GM21576 (cell line): ENCODE measurements around the gene GYG2.

ENCODE experiments used
- ATAC-seq: cut with Tn5 transposase; IDR thresholded peaks from one replicate; pipeline ENCODE4 v1.9.1; 2021; ENCODE audit warnings: mild to moderate bottlenecking, moderate library complexity; ENCODE audit not compliant: unreplicated experiment

Gene GYG2

DNA sequence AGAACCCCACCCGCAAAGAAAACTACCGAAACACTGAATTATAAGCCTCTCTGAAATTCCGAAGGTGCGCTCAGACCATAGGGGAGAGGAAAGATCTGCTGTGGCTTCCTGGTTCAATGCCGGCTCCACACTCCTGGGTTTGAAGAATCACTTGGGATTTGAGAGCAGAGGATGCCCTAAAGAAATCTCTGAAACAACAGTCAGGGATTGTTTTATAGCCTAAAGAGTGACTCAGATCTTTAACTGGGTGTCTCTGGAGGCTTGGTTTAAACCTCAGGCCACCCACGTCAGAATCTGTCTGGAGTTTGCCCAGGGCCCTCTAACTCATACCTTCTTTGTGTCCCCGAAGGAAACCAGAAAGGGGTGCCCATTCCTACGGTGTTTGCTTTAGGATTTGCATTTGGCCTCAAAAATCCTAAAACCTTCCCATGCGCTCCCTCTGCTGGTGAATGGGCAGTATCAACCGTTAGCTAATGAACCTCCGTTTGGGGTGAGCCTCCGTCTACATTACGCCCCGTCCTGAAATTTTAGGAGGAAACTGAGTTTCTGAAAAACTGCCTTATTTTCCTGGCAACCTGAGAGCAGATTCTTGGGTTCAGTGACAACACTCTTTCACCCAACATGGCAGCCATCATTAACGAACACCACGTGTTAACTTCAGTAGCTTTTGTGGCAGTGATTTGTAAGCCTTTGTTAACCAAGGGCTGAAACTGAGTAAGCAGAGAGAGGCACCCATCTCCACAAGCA, 16.4 kb upstream of the GYG2 start:
- peak; percentile 81 for ATAC-seq

DNA sequence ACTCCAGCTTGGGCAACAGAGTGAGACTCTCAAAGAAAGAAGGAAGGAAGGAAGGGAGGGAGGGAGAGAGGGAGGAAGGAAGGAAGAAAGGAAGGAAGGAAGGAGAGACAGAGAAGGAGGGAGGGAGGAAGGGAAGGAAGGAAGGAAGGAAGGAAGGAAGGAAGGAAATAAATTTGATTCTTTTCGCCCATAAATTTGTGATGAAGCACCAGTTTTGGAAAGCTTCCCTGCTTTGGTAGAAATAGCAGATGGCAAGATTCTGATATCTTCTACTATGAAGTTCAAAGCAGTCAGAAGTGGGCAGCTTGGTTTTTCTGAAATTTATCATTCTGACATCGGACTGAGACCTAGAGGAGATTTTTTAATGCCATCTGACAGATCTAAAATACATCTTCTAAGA, 11.7 kb upstream of the GYG2 start:
- ATAC-seq: no peak

DNA sequence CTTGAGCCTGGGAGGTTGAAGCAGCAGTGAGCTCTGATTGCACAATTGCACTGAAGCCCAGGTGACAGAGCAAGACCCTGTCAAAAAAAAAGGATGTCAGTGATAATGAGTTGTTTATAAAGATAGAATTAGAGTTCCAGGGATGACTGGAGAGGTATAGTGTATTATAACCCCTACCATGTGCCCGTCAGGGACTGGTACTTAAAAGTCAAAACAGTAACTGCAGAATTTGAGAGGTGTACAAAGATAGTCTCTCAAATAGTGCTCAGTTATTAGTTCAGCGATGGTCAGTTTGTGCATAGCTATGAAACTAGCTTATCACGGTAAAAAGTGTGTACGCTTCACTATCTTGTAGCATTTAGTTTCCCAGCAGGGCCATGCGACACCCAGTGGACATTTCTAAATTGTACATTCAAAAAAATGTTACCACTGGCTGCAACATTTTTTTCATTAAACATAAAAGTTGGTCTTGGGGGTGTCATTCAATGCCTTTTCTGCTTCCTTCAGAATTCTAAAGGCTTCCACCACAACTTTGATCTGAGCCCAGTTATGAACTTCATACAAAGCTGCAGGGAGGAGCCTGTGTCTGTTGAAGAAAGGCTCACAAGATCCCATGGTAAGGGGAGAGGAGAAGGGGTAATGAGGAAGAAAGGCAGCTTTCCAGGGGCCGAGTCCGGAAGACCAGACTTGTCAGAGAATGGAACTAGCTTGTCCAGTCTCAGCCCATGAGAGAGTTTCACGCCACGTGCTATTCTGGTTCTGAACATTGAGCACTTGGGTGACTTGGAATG, 9.2 kb upstream of the GYG2 start:
- no peak for ATAC-seq

DNA sequence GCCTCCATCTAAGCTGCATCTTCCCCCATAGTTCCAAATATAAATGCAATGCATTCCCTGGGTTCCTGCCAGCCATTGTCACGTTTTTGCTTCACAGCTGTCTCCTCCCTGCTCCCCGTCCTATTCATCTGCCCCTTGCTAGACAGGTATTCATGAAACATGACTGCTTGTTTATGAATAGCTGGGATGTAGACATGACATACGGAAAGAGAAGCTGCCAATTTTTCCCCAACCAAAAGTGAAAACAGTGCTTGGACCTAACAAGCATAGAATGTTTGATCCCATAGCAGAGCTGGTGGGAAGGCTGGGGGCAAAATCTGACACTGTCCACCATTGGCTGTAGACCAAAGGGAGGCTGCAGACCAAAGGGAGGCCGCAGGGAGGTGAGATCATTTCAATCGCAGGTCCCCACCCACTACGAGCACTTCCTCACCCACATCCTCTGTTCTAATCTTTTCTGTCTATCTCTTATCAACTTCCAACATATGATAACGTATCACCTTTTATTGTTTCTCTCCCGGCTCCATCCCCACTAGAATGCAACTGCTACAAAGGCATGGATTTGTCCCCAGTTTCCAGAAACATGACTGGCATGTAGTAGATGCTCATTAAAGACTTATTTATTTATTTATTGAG, 8.5 kb upstream of the GYG2 start:
- ATAC-seq: no peak

DNA sequence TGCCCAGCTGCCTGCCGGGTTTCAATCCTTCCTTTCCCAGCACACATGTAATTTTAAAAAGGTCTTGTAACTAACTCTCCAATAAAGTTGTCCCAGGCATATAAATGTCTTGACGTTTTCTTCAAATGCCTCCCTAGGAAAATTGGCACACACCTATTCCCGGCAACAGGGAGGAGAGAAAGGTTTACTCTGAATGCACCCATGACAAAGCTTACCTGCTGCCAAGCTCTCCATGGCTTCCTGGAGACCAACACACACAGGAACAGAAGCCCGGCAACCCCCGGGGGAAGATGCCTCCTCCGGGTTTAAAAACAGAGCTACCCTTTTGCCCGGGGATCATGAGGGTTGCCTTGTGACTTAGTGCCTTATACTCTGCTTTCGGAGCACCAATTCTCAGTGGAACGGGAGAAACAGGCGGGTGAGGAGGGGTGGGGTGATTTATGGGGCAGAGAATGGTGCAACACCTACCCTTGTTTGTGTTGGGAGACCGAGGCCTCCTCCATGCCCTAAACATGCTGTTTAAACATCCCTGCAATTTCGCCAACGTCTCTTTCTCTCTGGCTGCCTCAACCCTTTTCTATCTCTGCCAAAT, 4.8 kb upstream of the GYG2 start:
- no peak for ATAC-seq

DNA sequence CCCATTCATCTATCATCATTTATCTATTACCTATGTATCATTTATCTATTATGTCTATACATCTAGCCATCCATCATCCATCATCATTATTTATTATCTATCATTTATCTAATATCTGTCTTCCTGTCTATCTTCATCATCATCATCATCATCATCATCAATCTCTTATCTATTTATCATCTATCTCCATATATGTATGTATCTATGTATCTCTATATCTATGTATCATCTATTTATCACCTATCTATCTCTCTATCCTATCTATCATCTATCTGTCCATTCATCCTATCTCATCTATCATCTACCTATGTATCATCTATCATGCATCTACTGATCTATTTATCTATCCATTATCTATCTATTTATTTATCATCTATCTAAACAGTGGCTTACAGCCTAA, 3.8 kb upstream of the GYG2 start:
- no peak for ATAC-seq

DNA sequence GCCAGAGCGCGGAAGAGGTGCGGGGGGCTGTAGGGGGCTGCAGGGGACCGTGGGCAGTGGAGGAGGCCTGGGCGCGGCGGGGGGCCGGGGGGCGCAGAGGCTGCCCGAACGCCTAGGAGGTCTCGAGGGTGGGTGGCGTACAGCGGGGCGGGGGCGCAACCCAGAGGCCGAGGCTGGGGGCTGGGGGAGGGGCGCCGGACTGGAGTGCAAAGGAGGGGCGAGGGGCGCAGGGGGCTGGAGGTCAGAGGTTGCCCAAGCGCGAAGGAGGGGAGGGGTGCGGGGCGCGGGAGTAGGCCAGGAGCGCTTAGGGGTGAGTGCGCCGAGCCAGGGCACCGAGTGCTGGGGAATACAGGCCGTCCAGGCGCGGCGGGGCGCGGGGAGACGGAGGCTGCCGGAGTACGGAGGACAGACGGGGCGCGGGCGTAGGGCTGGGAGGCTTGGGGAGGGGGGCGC, 255 bp downstream of the GYG2 start:
- no peak for ATAC-seq

DNA sequence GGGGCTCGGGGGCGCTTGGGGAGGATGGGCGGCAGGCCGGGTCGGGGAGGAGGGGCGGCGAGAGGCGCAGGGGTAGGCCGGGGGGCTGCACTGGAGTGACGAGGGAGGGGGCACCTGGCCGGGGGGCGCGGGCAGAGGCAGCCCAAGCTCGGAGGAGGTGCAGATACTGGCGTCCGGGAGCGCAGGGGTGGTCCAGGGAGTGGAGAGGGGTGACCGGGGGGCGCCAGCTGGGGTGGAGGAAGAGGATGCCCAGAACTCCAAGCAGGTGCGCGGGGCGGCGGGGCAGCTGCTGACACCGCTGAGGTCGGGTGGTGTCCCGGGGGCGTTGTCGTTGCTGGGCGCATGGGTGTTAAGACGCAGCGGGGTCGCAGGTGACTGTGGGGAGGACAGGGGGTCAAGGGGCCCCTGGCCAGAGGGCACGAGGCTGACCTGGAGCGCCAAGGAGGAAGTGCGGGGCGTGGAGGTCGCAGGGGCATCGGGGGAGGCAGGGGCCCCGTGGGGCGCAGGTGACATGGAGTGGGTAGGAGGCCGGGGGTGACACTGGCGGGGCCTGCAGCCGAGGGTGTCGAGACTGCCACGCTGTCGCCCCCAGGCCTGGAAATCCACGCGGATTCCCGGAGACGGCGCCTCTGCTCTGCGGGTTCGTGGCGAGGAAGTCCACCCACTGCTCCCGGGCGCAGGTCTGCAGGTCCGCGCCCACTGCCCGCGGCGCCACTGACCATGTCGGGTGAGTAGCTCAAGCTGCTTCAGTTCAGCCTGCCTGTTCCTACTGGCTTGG, 928 bp downstream of the GYG2 start:
- no peak for ATAC-seq

DNA sequence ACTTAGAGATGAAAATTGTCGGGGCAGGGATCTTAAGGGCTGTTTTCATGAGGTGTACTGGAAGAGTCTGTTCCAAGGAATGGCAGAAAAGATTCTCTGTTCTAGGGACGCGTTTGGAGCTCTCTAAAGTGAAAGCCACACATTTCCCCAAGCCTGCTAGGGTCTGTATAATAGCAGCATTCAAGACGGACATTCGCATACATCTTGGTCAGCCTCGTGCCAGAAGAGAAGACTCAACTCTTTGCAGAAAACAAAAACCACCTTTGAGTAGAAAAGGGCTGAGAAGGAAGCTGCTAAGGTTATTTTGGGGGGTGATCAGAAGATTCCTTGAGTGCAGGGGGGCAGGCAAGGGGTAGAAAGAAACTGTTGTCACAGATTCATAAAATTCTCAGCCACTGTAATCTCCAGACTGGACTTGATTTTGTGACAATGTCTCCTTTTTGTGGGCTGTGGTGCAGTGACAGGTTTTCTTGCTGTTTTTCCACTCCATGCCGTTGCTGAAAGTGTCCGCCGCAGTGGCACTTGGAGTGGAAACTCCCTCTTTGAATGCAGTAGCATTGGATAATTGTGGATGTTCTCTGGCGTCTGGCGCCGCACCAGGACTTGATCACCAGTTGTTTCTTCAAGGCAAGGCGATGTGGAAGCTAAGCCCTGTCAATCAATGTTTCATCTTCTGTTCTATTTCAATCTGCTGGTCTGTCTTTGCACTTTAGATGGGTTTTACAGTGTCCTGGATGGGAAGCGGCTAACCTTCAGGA, 2.9 kb downstream of the GYG2 start:
- no peak for ATAC-seq

DNA sequence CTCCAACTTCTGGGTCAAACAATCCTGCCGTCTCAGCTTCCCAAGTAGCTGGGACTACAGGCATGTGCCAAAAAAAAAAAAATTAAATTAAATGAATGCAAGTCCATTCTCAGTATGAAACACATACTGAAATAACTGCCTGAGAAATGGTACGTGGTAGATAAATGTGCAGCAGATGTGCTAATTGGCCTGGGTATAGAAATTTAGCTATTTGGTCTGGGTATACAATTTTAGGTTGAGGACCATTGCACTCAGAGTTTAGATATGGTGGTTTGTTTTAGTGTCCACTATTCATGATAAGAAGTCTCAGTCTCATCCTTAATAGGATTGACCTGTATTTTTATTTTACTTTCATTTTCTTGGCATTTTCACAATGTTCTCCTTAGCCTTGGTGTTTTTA, 9.2 kb downstream of the GYG2 start:
- no peak for ATAC-seq

DNA sequence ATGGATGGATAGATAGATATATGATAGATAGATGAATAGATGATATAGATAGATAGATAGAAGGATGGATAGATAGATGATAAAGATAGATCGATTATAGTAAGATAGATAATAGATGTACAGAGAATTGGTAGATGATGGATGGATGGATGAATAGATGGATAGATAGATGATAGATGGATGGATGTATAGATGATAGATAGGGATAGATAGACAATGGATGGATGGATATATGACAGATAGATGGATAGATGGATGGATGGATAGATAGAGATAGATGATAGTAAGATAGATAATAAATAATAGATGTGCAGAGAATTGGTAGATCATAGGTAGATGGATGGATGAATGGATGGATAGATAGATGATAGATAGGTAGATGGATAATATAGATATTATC, 12.2 kb downstream of the GYG2 start:
- ATAC-seq: no peak

DNA sequence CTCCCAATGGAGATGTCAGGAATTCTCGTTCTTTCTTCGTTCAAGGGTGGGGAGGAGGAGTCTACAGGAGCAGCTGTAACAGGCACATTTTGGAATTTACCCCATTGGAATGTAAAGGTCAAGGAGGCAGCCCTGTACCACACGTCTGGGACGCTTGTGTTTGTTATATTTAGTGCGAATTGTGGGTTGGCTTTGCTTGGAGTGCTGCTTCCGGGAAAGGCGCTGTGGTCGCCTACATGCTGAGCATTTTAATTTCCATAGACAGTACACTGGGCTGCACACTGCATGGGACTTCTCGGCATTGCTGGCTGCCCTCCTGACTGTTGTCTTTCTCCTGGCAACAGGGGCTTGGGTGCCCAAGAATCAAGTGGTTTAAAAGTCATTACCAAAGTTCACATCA, 12.8 kb downstream of the GYG2 start:
- no peak for ATAC-seq

DNA sequence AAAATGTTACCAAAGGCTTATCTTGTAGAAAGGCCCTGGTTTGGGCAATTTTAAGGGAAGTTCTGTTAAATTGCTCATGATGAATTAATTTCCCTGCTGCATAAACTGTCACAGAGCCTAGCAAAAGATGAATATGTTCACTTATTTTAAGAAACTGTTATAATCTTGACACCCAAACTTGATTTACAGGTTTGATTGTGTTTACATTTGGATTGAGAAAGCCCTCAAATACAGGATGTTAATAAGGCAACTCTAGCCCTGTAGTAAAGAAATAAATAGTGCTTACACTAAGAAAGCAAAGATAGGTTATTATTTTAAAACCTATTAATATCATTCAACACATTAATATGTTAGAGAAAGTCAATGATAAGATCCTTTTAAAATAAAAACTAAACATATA, 18.3 kb downstream of the GYG2 start:
- ATAC-seq: no peak

DNA sequence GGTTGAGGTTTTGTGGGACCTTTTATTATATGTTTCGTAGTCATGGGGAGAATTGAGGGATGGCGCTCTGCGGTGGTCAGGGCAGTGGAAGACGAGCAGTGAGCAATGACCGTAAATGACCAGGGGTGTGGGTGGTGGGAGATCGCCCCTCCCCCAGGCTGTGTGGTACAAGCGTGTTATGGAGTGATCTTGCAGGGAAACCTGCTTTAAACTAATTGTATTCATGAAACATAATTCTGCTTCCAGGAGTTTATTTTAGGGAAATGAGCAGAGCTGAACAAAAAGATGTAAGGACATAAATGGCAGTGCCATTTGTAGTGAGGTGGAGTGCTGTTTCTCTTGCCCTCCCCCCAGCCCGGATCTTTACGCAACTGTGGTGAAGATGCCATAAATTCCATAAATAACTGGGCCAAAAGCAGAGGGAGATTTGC, 20.2 kb downstream of the GYG2 start:
- ATAC-seq: no peak

DNA sequence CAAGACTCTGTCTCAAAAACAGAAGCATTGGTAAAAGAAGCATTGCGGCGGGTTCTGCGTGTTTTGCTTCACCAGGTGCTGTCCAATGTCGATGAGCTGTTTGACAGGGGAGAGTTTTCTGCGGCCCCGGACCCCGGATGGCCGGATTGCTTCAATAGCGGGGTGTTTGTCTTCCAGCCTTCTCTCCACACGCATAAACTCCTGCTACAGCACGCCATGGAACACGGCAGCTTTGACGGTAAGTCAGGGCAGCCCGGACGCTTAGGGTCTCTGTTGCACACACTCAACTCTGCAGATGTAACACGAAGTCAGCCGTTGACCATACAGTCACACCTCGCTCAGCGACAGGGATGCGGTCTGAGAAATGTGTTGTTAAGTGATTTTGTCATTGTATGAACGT, 26.2 kb downstream of the GYG2 start:
- ATAC-seq: no peak

DNA sequence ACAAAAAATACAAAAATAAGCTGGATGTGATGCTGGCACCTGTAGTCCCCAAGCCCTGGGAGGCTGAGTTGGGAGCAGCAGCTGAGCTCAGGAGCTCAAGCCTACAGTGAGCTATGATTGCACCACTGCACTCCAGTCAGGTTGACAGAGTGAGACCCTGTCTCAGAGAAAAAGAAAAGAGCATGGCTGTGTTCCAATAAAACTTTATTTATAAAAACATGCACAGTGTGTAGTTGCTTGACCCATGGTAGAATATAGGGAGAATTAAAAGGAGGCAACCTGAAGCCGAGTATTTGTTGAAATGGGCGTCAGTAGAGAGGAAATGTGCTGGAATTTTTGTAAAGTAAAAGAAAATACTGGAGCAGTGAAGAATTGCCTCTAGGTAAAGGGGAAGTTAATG, 27.0 kb downstream of the GYG2 start:
- no peak for ATAC-seq

DNA sequence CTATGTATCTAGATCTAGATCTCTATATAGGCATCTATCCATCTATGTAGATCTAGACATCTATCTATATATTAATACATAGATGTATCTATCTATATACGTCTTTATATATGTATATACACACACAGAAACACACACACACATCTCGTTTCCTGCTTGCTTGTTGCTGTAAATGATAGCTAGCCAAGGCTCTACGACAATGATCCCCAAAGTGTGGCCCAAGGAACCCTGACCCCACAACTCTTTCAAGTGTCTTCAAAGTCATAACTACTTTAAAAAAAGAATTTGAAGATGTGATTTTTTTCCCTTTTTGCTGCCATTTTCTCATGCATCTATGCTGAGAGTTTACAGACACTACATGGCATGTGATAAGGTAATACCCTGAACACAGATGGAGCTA, 28.8 kb downstream of the GYG2 start:
- ATAC-seq: no peak

DNA sequence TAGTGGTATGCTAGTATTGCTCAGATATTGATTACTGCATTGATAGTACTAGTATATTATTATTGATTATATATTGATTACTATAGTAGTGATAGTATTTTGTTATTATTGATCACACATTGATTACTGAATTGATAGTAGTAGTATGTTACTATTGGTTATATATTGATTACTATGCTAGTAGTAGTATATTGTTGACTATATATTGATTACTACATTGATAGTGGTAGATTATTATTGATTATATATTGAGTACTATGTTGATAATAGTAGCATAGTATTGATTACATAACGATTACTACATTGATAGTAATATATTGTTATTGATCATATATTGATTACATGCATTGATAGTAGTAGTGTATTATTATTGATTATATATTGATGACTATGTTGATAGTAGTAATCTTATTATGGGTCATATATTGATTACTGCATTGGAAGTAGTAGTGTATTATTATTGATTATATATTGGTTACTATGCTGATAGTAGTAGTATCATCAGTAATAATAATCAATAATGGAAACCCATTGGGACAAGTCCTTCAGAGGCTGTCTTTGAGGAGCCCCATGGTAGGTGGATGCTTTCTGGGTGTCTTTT, 30.6 kb downstream of the GYG2 start:
- no peak for ATAC-seq

DNA sequence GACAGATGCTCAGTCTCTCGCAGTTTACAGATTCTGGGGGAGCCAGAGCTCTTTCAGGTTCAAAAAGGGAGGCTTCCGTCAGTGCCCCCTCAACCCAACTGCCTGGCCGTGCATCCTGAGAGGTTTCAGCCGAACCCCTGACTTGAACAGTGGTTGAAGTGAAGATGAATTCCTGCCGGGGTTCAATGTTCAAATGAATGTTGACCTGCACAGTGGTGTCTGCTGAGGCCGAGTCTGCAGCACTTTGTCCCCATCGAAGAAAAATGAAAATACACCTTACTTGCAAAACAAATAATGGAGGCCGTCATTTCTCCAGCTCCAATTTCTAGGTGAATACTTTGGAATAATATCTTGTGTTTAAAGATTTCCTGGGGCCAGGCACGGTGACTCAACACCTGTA, 33.7 kb downstream of the GYG2 start:
- no peak for ATAC-seq

DNA sequence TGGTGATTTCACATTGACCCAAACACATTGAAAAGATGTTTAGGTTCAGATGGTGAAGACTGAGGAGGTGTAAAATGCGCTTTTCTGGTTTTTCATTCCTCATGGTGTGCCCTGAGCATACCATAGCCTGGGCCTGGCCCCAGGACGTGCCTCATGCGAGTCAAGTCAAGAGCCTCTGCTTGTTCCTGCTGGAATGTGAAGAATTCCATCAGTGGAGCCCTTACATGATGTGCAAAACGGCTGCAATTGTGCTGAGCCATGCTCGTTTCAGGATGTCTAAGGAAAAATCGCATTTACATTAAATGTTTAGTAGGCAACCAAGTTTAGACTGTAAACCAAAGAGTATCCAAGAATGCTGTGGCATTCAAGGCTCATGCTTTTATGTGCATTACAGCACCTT, 34.9 kb downstream of the GYG2 start:
- no peak for ATAC-seq
